Measurements from ENCODE around the gene PLB1. TPM values are rescaled to one million over a fixed set of nuclear protein-coding genes. Genes with fewer than 3 reads are reported as not detected.

PLB1 gene
- polyA plus RNA-seq, 2 of the 4 experiments (the other 2 are of a cell fraction), result 0.26 to 1.4 TPM

- WGBS (ENCODE audit: missing lambda C conversion rate), result 89% methylated on average over 7 of the region's 7 CpGs
- no peak for FAIRE-seq
- POLR2A ChIA-PET, result no interaction called here
Measured at GRCh38 chr2:28598484-28598883, 102.6 kb downstream of the PLB1 start.

GRCh38 chr2:28600181-28600580 lies 104.3 kb downstream of the PLB1 start:
- ChIA-PET CTCF (interaction anchor here (0.9 to 11.7 kb wide), 4 partner anchors 11 to 162 kb away, joined by 3 to 167 read pairs (median 6); no protein-coding TSS in a partner anchor), POLR2A (no interaction called here)
- Histone ChIP-seq H3K9me3 (peaks cover 3% of the 10 kb centered on the region; the same call in 1 of the 3 replicates), H3K27ac (no peak overlapping the region), H3K4me3 (no peak overlapping the region), H3K4me1 (peaks cover 14% of the 10 kb centered on the region), H3K4me2 (no peak overlapping the region)
- no peak for ATAC-seq
- no peak for FAIRE-seq
- DNase-seq (ENCODE audit: low read depth in 1 of 2, low spot score in 1 of 2), result no peak
- TF ChIP-seq NR3C1 (IDR thresholded peaks at IDR 0.05) (no peak), MYC (IDR thresholded peaks at IDR 0.05; ENCODE audit: borderline replicate concordance, low read length) (no peak)
- 92% methylated on average over 5 of the region's 5 CpGs for WGBS (ENCODE audit: missing lambda C conversion rate)

More at GRCh38 chr2:28598484-28598883, 102.6 kb downstream of the PLB1 start:
- CTCF ChIA-PET, result interaction anchor here (0.6 to 11.7 kb wide), 4 partner anchors 12 to 186 kb away, joined by 5 to 167 read pairs (median 82); no protein-coding TSS in a partner anchor
- H3K9me3 ChIP-seq, result peaks cover 3% of the 10 kb centered on the region; the same call in 1 of the 3 replicates
- TF ChIP-seq KDM1A (IDR thresholded peaks at IDR 0.05; ENCODE audit: low read depth), result no peak
- no peak for TF ChIP-seq GATA3 (IDR thresholded peaks at IDR 0.05; ENCODE audit: borderline replicate concordance)
- no peak for TF ChIP-seq ESRRA (IDR thresholded peaks at IDR 0.05; ENCODE audit: borderline replicate concordance, low read length)
- no peak for TF ChIP-seq FOXS1 (CRISPR knock-in tag; IDR thresholded peaks at IDR 0.05)
- no peak for TF ChIP-seq JUN (IDR thresholded peaks at IDR 0.05)
- ATAC-seq, result no peak
- peaks cover 28% of the 10 kb centered on the region for H3K4me1 ChIP-seq
- peak overlapping the region; percentile 6 to 80; a peak in 4 of 6 replicates for H3K27ac ChIP-seq
- H3K4me2 ChIP-seq, result no peak overlapping the region
- H3K4me3 ChIP-seq, result no peak overlapping the region
- DNase-seq (ENCODE audit: low read depth in 1 of 2, low spot score in 1 of 2), result no peak

- POLR2A ChIA-PET, result no interaction called here
- no peak for ATAC-seq
- peaks cover 6% of the 10 kb centered on the region for H3K4me1 ChIP-seq
- no peak for FAIRE-seq
- TF ChIP-seq HOXA7 (CRISPR knock-in tag; IDR thresholded peaks at IDR 0.05) (no peak), NFE2L2 (conservative IDR thresholded peaks at IDR 0.05; ENCODE audit: low read length) (no peak), HDAC2 (IDR thresholded peaks at IDR 0.05) (no peak), MAZ (IDR thresholded peaks at IDR 0.05; ENCODE audit: borderline replicate concordance, low read depth, low read length) (no peak), MYC (IDR thresholded peaks at IDR 0.05; ENCODE audit: borderline replicate concordance, low read length) (no peak), FOSB (CRISPR knock-in tag; IDR thresholded peaks at IDR 0.05) (no peak), PHF8 (IDR thresholded peaks at IDR 0.05; ENCODE audit: borderline replicate concordance, low read depth) (no peak), SMC3 (IDR thresholded peaks at IDR 0.05) (no peak), KDM5A (IDR thresholded peaks at IDR 0.05) (no peak), ATOH8 (CRISPR knock-in tag; IDR thresholded peaks at IDR 0.05; ENCODE audit: low read depth) (no peak), EP300 (IDR thresholded peaks at IDR 0.05) (no peak), BCL3 (IDR thresholded peaks at IDR 0.05) (no peak), SREBF2 (IDR thresholded peaks at IDR 0.05) (no peak), EHF (CRISPR knock-in tag; IDR thresholded peaks at IDR 0.05) (no peak), CEBPB (IDR thresholded peaks at IDR 0.05) (no peak), ZFP36 (IDR thresholded peaks at IDR 0.05; ENCODE audit: borderline replicate concordance, partially characterized antibody) (no peak)
- TF ChIP-seq, protein P1, sequence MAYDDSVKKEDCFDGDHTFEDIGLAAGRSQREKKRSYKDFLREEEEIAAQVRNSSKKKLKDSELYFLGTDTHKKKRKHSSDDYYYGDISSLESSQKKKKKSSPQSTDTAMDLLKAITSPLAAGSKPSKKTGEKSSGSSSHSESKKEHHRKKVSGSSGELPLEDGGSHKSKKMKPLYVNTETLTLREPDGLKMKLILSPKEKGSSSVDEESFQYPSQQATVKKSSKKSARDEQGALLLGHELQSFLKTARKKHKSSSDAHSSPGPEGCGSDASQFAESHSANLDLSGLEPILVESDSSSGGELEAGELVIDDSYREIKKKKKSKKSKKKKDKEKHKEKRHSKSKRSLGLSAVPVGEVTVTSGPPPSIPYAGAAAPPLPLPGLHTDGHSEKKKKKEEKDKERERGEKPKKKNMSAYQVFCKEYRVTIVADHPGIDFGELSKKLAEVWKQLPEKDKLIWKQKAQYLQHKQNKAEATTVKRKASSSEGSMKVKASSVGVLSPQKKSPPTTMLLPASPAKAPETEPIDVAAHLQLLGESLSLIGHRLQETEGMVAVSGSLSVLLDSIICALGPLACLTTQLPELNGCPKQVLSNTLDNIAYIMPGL (CRISPR knock-in tag; IDR thresholded peaks at IDR 0.05; ENCODE audit: borderline replicate concordance), result no peak
- TF ChIP-seq, protein P2, sequence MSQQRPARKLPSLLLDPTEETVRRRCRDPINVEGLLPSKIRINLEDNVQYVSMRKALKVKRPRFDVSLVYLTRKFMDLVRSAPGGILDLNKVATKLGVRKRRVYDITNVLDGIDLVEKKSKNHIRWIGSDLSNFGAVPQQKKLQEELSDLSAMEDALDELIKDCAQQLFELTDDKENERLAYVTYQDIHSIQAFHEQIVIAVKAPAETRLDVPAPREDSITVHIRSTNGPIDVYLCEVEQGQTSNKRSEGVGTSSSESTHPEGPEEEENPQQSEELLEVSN (IDR thresholded peaks at IDR 0.05; ENCODE audit: borderline replicate concordance, low read depth), result no peak
- TF ChIP-seq, protein P3, sequence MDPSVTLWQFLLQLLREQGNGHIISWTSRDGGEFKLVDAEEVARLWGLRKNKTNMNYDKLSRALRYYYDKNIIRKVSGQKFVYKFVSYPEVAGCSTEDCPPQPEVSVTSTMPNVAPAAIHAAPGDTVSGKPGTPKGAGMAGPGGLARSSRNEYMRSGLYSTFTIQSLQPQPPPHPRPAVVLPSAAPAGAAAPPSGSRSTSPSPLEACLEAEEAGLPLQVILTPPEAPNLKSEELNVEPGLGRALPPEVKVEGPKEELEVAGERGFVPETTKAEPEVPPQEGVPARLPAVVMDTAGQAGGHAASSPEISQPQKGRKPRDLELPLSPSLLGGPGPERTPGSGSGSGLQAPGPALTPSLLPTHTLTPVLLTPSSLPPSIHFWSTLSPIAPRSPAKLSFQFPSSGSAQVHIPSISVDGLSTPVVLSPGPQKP (IDR thresholded peaks at IDR 0.05; ENCODE audit: low read depth, low read length), result no peak
- TF ChIP-seq, protein P4, sequence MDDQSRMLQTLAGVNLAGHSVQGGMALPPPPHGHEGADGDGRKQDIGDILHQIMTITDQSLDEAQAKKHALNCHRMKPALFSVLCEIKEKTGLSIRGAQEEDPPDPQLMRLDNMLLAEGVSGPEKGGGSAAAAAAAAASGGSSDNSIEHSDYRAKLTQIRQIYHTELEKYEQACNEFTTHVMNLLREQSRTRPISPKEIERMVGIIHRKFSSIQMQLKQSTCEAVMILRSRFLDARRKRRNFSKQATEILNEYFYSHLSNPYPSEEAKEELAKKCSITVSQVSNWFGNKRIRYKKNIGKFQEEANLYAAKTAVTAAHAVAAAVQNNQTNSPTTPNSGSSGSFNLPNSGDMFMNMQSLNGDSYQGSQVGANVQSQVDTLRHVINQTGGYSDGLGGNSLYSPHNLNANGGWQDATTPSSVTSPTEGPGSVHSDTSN (IDR thresholded peaks at IDR 0.05), result no peak
- CTCF ChIA-PET, result interaction anchor here (0.7 to 12.5 kb wide), 3 partner anchors 7 to 177 kb away, joined by 3 to 159 read pairs (median 3); no protein-coding TSS in a partner anchor
- DNase-seq (ENCODE audit: low read depth in 1 of 2, low spot score in 1 of 2), result no peak
- 91% methylated on average over 2 of the region's 2 CpGs for WGBS (ENCODE audit: missing lambda C conversion rate)
- no peak overlapping the region for H3K4me3 ChIP-seq
- no peak overlapping the region for H3K4me2 ChIP-seq
- H3K9me3 ChIP-seq, result peaks cover 3% of the 10 kb centered on the region; the same call in 1 of the 3 replicates
- peak overlapping the region in 1 of 2 experiments; percentile 2; a peak in 1 of 6 replicates for H3K27ac ChIP-seq
Measured at GRCh38 chr2:28601616-28602015, 105.8 kb downstream of the PLB1 start.

All from A549 (cell line).